ENCODE measurements around the gene EIF5AL1. TPM values are rescaled to one million over a fixed set of nuclear protein-coding genes. Genes with fewer than 3 reads are reported as not detected.
A peak's percentile ranks its signal among the peaks of the same experiment; 100 is the strongest.
"Not testable (repeated sequence)": the region's sequence is repeated elsewhere in the genome, so short reads cannot be mapped to it uniquely, and the experiment has no call there.

EIF5AL1 gene
- total and polyA plus RNA-seq, 3 experiments from 2014 or later = 0.16 to 2.9 (median 2.6) TPM

- DNase-seq; H3K36me3 Mint-ChIP-seq; H3K9me3 Mint-ChIP-seq; H3K4me3 ChIP-seq (ENCODE audit: low read length); H3K27ac ChIP-seq (ENCODE audit: low read depth, low read length); H3K9me3 ChIP-seq (ENCODE audit: low read length); POLR2A ChIA-PET; H3K27me3 Mint-ChIP-seq; CTCF ChIA-PET; H3K36me3 ChIP-seq (ENCODE audit: insufficient read depth, low read length); H3K27me3 ChIP-seq (ENCODE audit: insufficient read depth, low read length, poor library complexity, severe bottlenecking): not testable (repeated sequence)
- H3K4me1 ChIP-seq (ENCODE audit: insufficient read depth, low read length) = peaks cover 13% of the 10 kb centered on the region
- Mint-ChIP-seq H3K4me3 (peak overlapping the region in 2 of 7 donors; percentile 26 to 37), H3K4me1 (peaks cover 0 to 26% (median 12%) of the 10 kb centered on the region in 3 donors), H3K27ac (peak overlapping the region in 1 of 8 donors; percentile 33)
Observed at GRCh38 chr10:79547128-79547527, 34.8 kb downstream of the EIF5AL1 start.

GRCh38 chr10:79547973-79548372 lies 35.6 kb downstream of the EIF5AL1 start:
- POLR2A ChIA-PET = no interaction called here
- H3K36me3 Mint-ChIP-seq = peaks cover 0 to 4% (median 2%) of the 10 kb centered on the region in 3 donors
- Histone ChIP-seq H3K27ac (ENCODE audit: low read depth, low read length) (no peak overlapping the region), H3K27me3 (ENCODE audit: insufficient read depth, low read length, poor library complexity, severe bottlenecking) (no peaks in the 10 kb centered on the region), H3K4me3 (ENCODE audit: low read length) (no peak overlapping the region), H3K9me3 (ENCODE audit: low read length) (no peaks in the 10 kb centered on the region), H3K36me3 (ENCODE audit: insufficient read depth, low read length) (no peaks in the 10 kb centered on the region), H3K4me1 (ENCODE audit: insufficient read depth, low read length) (peaks cover 10% of the 10 kb centered on the region)
- peaks cover 0 to 2% of the 10 kb centered on the region in 2 donors for H3K27me3 Mint-ChIP-seq
- peak overlapping the region in 1 of 7 donors; percentile 53 for H3K4me3 Mint-ChIP-seq
- CTCF ChIA-PET = no interaction called here
- no peak for DNase-seq
- peak overlapping the region in 5 of 8 donors; percentile 38 to 90 (median 62) for H3K27ac Mint-ChIP-seq
- peaks cover 0 to 19% (median 9%) of the 10 kb centered on the region in 3 donors for H3K4me1 Mint-ChIP-seq
- peaks cover 0 to 2% (median 0%) of the 10 kb centered on the region in 5 donors for H3K9me3 Mint-ChIP-seq

DNA sequence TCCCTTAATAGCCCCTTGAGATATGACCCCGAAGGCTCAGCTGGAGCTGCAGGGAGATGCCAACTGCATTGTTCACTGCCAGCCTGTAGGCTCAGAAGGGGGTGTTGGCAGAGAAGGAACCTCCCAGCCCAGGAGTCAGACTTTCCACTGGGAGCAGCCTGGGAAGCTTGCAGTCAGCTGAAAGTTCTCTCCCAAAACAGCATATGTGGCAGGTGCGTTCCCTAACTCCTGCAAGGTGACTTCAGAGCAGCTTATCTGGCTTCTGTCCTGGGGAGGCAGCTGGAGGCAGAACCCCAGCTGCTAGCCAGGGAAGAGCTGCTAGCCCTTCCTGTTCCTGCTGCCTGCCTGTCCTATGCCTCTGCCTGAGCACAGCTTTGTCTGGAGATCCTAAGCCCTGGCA lies 39.8 kb downstream of the EIF5AL1 start:
- H3K4me1 ChIP-seq (ENCODE audit: insufficient read depth, low read length) = peaks cover 9% of the 10 kb centered on the region
- Mint-ChIP-seq H3K4me1 (peaks cover 0 to 13% (median 5%) of the 10 kb centered on the region in 3 donors), H3K27ac (no peak overlapping the region), H3K27me3 (peaks cover 0 to 4% of the 10 kb centered on the region in 2 donors), H3K4me3 (no peak overlapping the region), H3K36me3 (no peaks in the 10 kb centered on the region), H3K9me3 (no peaks in the 10 kb centered on the region)
- ChIA-PET POLR2A (no interaction called here), CTCF (interaction anchor here (1.1 kb wide), 1 partner anchor 15 kb away, joined by 3 read pairs; no protein-coding TSS in a partner anchor)
- no peak for DNase-seq
- no peak overlapping the region for H3K4me3 ChIP-seq (ENCODE audit: low read length)
- no peaks in the 10 kb centered on the region for H3K9me3 ChIP-seq (ENCODE audit: low read length)
- H3K36me3 ChIP-seq (ENCODE audit: insufficient read depth, low read length) = no peaks in the 10 kb centered on the region
- H3K27me3 ChIP-seq (ENCODE audit: insufficient read depth, low read length, poor library complexity, severe bottlenecking) = no peaks in the 10 kb centered on the region
- H3K27ac ChIP-seq (ENCODE audit: low read depth, low read length) = no peak overlapping the region

DNA sequence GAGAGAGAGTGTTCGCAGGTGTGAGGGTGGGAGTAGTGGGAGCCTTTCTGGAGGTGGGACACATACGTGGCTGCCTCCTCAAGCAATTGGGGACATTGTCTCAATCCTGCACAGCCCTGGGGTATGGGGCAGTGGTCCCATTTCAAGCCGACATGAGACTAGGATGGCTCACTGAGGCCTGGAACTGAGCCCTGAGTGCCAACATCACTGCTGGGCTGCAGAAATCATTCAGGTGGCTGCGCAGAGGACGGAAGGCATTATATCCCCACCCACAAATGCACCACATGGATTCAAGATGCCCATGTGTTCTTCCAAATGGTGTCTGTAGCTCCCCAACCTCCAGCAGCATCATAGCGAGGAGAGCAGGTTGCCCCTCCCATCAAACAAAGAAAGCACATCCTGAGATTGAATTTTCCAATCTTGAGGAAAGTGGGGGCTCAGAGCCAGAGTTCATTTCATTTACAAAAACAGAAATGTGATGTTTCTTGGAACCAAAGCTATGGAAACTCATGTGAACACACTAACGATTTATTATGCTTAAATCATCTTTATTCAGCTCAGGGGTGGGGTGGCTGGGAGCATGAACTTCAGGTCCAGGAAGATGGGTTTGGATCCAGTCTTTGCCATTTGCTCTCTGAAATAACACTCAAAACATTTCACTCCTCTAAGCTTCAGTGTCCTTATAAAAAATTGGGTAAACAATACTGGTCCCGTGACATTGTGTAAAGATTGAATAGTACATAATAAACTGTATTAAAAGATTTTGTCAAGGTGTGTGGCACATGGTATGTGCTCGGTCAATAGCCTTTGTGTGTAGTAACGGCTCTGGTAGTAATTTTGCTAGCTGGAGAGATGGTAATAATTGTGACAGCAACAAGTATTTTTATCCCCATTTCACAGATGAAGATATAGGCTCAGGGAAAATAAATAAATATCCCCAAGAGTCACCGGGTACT lies 43.3 kb downstream of the EIF5AL1 start:
- Histone ChIP-seq H3K36me3 (ENCODE audit: insufficient read depth, low read length) (no peaks in the 10 kb centered on the region), H3K27me3 (ENCODE audit: insufficient read depth, low read length, poor library complexity, severe bottlenecking) (no peaks in the 10 kb centered on the region), H3K4me1 (ENCODE audit: insufficient read depth, low read length) (no peaks in the 10 kb centered on the region), H3K4me3 (ENCODE audit: low read length) (no peak overlapping the region), H3K9me3 (ENCODE audit: low read length) (no peaks in the 10 kb centered on the region), H3K27ac (ENCODE audit: low read depth, low read length) (no peak overlapping the region)
- Mint-ChIP-seq H3K4me1 (no peaks in the 10 kb centered on the region), H3K27ac (no peak overlapping the region), H3K27me3 (peaks cover 0 to 4% of the 10 kb centered on the region in 2 donors), H3K4me3 (no peak overlapping the region), H3K9me3 (no peaks in the 10 kb centered on the region), H3K36me3 (no peaks in the 10 kb centered on the region)
- DNase-seq = no peak
- ChIA-PET POLR2A (no interaction called here), CTCF (no interaction called here)

DNA sequence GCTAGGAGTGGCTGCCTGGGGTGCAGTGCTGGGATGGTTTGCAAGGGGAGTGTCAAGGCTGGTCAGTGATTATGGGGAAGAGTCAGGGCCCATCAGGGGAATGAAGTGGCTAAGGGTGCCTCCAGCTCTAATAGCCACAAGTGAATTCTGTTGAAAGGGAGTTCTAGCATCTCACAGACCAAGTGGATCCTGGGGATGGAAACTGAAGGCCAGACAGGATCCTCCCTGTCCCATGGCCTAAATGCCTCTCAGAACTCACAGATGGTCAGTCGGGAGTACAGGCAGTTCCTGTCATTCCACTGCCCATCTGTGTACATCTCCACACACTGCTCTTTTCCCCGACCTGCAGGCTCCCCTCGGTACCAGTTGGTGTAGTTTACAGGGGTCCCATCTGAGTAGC lies 44.6 kb downstream of the EIF5AL1 start:
- H3K4me1 ChIP-seq (ENCODE audit: insufficient read depth, low read length); H3K9me3 Mint-ChIP-seq; H3K27ac Mint-ChIP-seq; CTCF ChIA-PET; H3K27me3 Mint-ChIP-seq; H3K27ac ChIP-seq (ENCODE audit: low read depth, low read length); DNase-seq; H3K36me3 ChIP-seq (ENCODE audit: insufficient read depth, low read length); POLR2A ChIA-PET; H3K4me1 Mint-ChIP-seq; H3K9me3 ChIP-seq (ENCODE audit: low read length); H3K27me3 ChIP-seq (ENCODE audit: insufficient read depth, low read length, poor library complexity, severe bottlenecking); H3K36me3 Mint-ChIP-seq; H3K4me3 ChIP-seq (ENCODE audit: low read length): not testable (repeated sequence)
- peak overlapping the region in 1 of 7 donors; percentile 24 for H3K4me3 Mint-ChIP-seq

GRCh38 chr10:79559726-79560125 lies 47.4 kb downstream of the EIF5AL1 start:
- CTCF ChIA-PET = interaction anchor here (1.2 kb wide), 1 partner anchor 10 kb away, joined by 3 read pairs; no protein-coding TSS in a partner anchor
- H3K4me1 Mint-ChIP-seq = peaks cover 5 to 8% (median 6%) of the 10 kb centered on the region in 3 donors
- Histone ChIP-seq H3K4me3 (ENCODE audit: low read length) (no peak overlapping the region), H3K4me1 (ENCODE audit: insufficient read depth, low read length) (no peaks in the 10 kb centered on the region), H3K27ac (ENCODE audit: low read depth, low read length) (no peak overlapping the region), H3K27me3 (ENCODE audit: insufficient read depth, low read length, poor library complexity, severe bottlenecking) (no peaks in the 10 kb centered on the region), H3K36me3 (ENCODE audit: insufficient read depth, low read length) (no peaks in the 10 kb centered on the region), H3K9me3 (ENCODE audit: low read length) (no peaks in the 10 kb centered on the region)
- H3K4me3 Mint-ChIP-seq = no peak overlapping the region
- peaks cover 5 to 13% of the 10 kb centered on the region in 2 donors for H3K27me3 Mint-ChIP-seq
- POLR2A ChIA-PET = no interaction called here
- H3K27ac Mint-ChIP-seq = no peak overlapping the region
- H3K9me3 Mint-ChIP-seq = no peaks in the 10 kb centered on the region
- no peaks in the 10 kb centered on the region for H3K36me3 Mint-ChIP-seq
- DNase-seq = no peak

- Histone ChIP-seq H3K4me1 (ENCODE audit: insufficient read depth, low read length) (no peaks in the 10 kb centered on the region), H3K36me3 (ENCODE audit: insufficient read depth, low read length) (no peaks in the 10 kb centered on the region), H3K27ac (ENCODE audit: low read depth, low read length) (no peak within 1 kb of the TSS), H3K27me3 (ENCODE audit: insufficient read depth, low read length, poor library complexity, severe bottlenecking) (no peaks in the 10 kb centered on the region), H3K9me3 (ENCODE audit: low read length) (no peaks in the 10 kb centered on the region), H3K4me3 (ENCODE audit: low read length) (no peak within 1 kb of the TSS)
- peaks cover 5 to 10% of the 10 kb centered on the region in 2 donors for H3K27me3 Mint-ChIP-seq
- no peaks in the 10 kb centered on the region for H3K9me3 Mint-ChIP-seq
- DNase-seq = no peak
- H3K4me1 Mint-ChIP-seq = peaks cover 5 to 8% (median 6%) of the 10 kb centered on the region in 3 donors
- H3K27ac Mint-ChIP-seq = no peak within 1 kb of the TSS
- no peaks in the 10 kb centered on the region for H3K36me3 Mint-ChIP-seq
- ChIA-PET POLR2A (no interaction called here), CTCF (interaction anchor here (0.8 to 1.2 kb wide), 2 partner anchors 11 to 370 kb away, joined by 3 read pairs; no protein-coding TSS in a partner anchor)
- no peak within 1 kb of the TSS for H3K4me3 Mint-ChIP-seq
Observed at GRCh38 chr10:79560160-79560709, 47.9 kb downstream of the EIF5AL1 start, which contains the start of gene SFTPA2. TSS of gene SFTPA2 (minus strand) at chr10:79560407. CDS start at chr10:79559483, 924 bp downstream.

DNA sequence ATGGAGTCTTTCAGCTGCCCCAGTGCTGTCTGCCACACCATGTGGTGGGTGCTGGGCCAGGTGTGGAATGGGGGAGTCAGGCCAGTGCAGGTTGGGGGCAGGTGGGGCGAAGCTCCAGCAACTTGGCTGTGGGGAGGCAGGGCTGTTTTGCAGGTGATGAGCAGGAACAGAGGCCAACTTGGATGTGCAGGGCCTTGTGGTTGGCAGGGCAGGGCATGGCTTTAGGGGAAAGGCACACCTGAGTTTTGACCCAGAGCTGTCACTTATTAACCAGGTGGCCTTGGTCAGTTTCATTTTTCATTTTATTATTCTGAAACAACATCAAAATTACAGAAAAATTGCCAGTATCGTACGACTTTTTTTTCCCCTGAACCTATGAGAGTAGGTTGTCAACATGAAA lies 48.9 kb downstream of the EIF5AL1 start:
- no peak overlapping the region for H3K4me3 Mint-ChIP-seq
- no peak overlapping the region for H3K27ac ChIP-seq (ENCODE audit: low read depth, low read length)
- H3K27ac Mint-ChIP-seq = no peak overlapping the region
- ChIA-PET POLR2A (no interaction called here), CTCF (no interaction called here)
- peaks cover 5 to 10% of the 10 kb centered on the region in 2 donors for H3K27me3 Mint-ChIP-seq
- peaks cover 5 to 8% (median 6%) of the 10 kb centered on the region in 3 donors for H3K4me1 Mint-ChIP-seq
- no peak for DNase-seq
- no peaks in the 10 kb centered on the region for H3K9me3 ChIP-seq (ENCODE audit: low read length)
- no peaks in the 10 kb centered on the region for H3K36me3 ChIP-seq (ENCODE audit: insufficient read depth, low read length)
- H3K36me3 Mint-ChIP-seq = no peaks in the 10 kb centered on the region
- H3K4me1 ChIP-seq (ENCODE audit: insufficient read depth, low read length) = no peaks in the 10 kb centered on the region
- no peaks in the 10 kb centered on the region for H3K9me3 Mint-ChIP-seq
- H3K27me3 ChIP-seq (ENCODE audit: insufficient read depth, low read length, poor library complexity, severe bottlenecking) = no peaks in the 10 kb centered on the region
- H3K4me3 ChIP-seq (ENCODE audit: low read length) = no peak overlapping the region

Data from CD8-positive, alpha-beta memory T cell (primary cell).